Mesothelial cell of epicardium (in vitro differentiated cells): ENCODE data around the gene METTL14. TPM values are rescaled to one million over a fixed set of nuclear protein-coding genes. Genes with fewer than 3 reads are reported as not detected.
A peak's percentile ranks its signal among the peaks of the same experiment; 100 is the strongest.
"Not testable (repeated sequence)": the region's sequence is repeated elsewhere in the genome, so short reads cannot be mapped to it uniquely, and the experiment has no call there.

ENCODE experiments used
- DNase-seq, 2 experiments: peaks; one replicate each; pipeline ENCODE4 v3.0.0; 2021; ENCODE audit warnings: low spot score in 2 of 2; ENCODE audit not compliant: unreplicated experiment in 2 of 2
- H3K27ac Mint-ChIP-seq: 2 replicates; pipeline ENCODE4 v1.8.0; 2021; ENCODE audit warnings: mixed read lengths
- H3K27me3 Mint-ChIP-seq: 2 replicates; pipeline ENCODE4 v1.8.0; 2021; ENCODE audit warnings: low read depth, mixed read lengths
- H3K36me3 Mint-ChIP-seq: 2 replicates; pipeline ENCODE4 v1.8.0; 2021; ENCODE audit warnings: mixed read lengths
- H3K4me1 Mint-ChIP-seq: 2 replicates; pipeline ENCODE4 v1.8.0; 2021; ENCODE audit warnings: mixed read lengths
- H3K4me3 Mint-ChIP-seq: 2 replicates; pipeline ENCODE4 v1.8.0; 2021; ENCODE audit warnings: mild to moderate bottlenecking, moderate library complexity, mixed read lengths
- H3K9me3 Mint-ChIP-seq: 2 replicates; pipeline ENCODE4 v1.8.0; 2021; ENCODE audit warnings: mixed read lengths
- CTCF ChIP-seq: fragments of 200-600 bp; sonication (generic); IDR thresholded peaks from one replicate; pipeline ENCODE4 v1.5.0; 2021; ENCODE audit warnings: antibody characterized with exemption; ENCODE audit not compliant: unreplicated experiment
- total RNA-seq: library from RNA; stranded (reverse); gene quantifications from 3 replicates; pipeline ENCODE4 v1.2.1, GENCODE V29; 2021

The METTL14 gene
- total RNA-seq = 60.2 to 64.6 TPM (median 62.7 TPM) in 3 replicates

GRCh38 chr4:118684873-118685811 lies at the start of gene METTL14:
METTL14 (plus strand) TSS chr4:118685392; CDS start chr4:118685535, 143 bp downstream.
- peak within 1 kb of the TSS; percentile 97 for H3K27ac Mint-ChIP-seq
- no peak for TF ChIP-seq CTCF
- H3K4me1 Mint-ChIP-seq = peaks cover 23% of the 10 kb centered on the region
- peak within 1 kb of the TSS; percentile 97 for H3K4me3 Mint-ChIP-seq
- no peaks in the 10 kb centered on the region for H3K27me3 Mint-ChIP-seq
- peak; percentile 75 to 91 for DNase-seq
- H3K36me3 Mint-ChIP-seq = peaks cover 6% of the 10 kb centered on the region
- H3K9me3 Mint-ChIP-seq = no peaks in the 10 kb centered on the region

- not testable (repeated sequence) for H3K27ac Mint-ChIP-seq, H3K27me3 Mint-ChIP-seq, H3K9me3 Mint-ChIP-seq, H3K4me3 Mint-ChIP-seq, H3K4me1 Mint-ChIP-seq, DNase-seq
- peaks cover 12% of the 10 kb centered on the region for H3K36me3 Mint-ChIP-seq
Observed at GRCh38 chr4:118636126-118636525, 49.1 kb upstream of the METTL14 start.

DNA sequence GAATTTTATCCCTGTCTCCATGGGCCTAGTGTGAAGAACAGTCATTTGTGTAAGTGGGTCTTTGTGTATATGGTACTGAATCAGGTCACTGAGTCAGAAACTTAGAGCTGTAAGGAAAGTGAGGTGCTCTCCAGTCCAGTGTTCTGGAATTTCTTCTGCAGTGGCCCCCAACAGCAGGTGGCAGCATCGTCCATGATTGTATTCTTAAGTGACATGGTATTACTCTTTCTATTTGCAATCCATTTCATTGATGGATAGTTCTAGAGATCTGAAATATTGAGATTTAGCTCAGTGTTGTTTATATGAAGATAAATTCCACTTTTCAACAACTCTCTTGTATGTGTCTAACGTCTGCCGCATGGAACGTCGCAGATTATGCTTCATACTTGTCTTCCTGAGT lies 20.5 kb upstream of the METTL14 start:
- not testable (repeated sequence) for H3K4me1 Mint-ChIP-seq, H3K27ac Mint-ChIP-seq, H3K4me3 Mint-ChIP-seq, DNase-seq, H3K36me3 Mint-ChIP-seq, H3K27me3 Mint-ChIP-seq, H3K9me3 Mint-ChIP-seq

- H3K27me3 Mint-ChIP-seq, H3K36me3 Mint-ChIP-seq, H3K27ac Mint-ChIP-seq, H3K4me3 Mint-ChIP-seq, H3K4me1 Mint-ChIP-seq, H3K9me3 Mint-ChIP-seq: not testable (repeated sequence)
- peak; percentile 60 to 80 for DNase-seq
Observed at GRCh38 chr4:118669220-118669619, 16.0 kb upstream of the METTL14 start.

- H3K4me1 Mint-ChIP-seq, H3K36me3 Mint-ChIP-seq, H3K4me3 Mint-ChIP-seq, H3K27ac Mint-ChIP-seq, H3K9me3 Mint-ChIP-seq, H3K27me3 Mint-ChIP-seq, DNase-seq: not testable (repeated sequence)
Observed at GRCh38 chr4:118670968-118671367, 14.2 kb upstream of the METTL14 start.

GRCh38 chr4:118676128-118676527 lies 9.1 kb upstream of the METTL14 start:
- Mint-ChIP-seq H3K4me3 (no peak overlapping the region), H3K27me3 (peaks cover 2% of the 10 kb centered on the region), H3K9me3 (no peaks in the 10 kb centered on the region), H3K36me3 (no peaks in the 10 kb centered on the region), H3K4me1 (no peaks in the 10 kb centered on the region), H3K27ac (no peak overlapping the region)
- TF ChIP-seq CTCF = no peak
- no peak for DNase-seq

GRCh38 chr4:118680808-118681207 lies 4.4 kb upstream of the METTL14 start:
- Mint-ChIP-seq H3K9me3 (no peaks in the 10 kb centered on the region), H3K27ac (no peak overlapping the region)

More at GRCh38 chr4:118680808-118681207, 4.4 kb upstream of the METTL14 start:
- H3K4me1 Mint-ChIP-seq = peaks cover 8% of the 10 kb centered on the region
- H3K27me3 Mint-ChIP-seq = no peaks in the 10 kb centered on the region
- no peaks in the 10 kb centered on the region for H3K36me3 Mint-ChIP-seq
- DNase-seq = no peak
- no peak overlapping the region for H3K4me3 Mint-ChIP-seq
- TF ChIP-seq CTCF = no peak
